NB4 (cell line): ENCODE results near the gene TIMM22.
"Not testable (repeated sequence)": the region's sequence is repeated elsewhere in the genome, so short reads cannot be mapped to it uniquely, and the experiment has no call there.

Experiments
- DNase-seq: peaks from one replicate; pipeline ENCODE4 v3.0.0; 2010; ENCODE audit warnings: low read depth
- H3K4me3 ChIP-seq: one replicate; pipeline ENCODE4 v1.5.1; 2011; ENCODE audit warnings: mild to moderate bottlenecking, low read depth, low read length, moderate library complexity
- CTCF ChIP-seq: IDR thresholded peaks from one replicate; pipeline ENCODE4 v1.5.1; 2012; ENCODE audit warnings: low read depth, low read length
- MAX ChIP-seq: IDR thresholded peaks from 2 replicates; pipeline ENCODE4 v1.6.1; 2011; ENCODE audit warnings: low read depth, low read length
- MYC ChIP-seq: IDR thresholded peaks from 2 replicates; pipeline ENCODE4 v1.6.1; 2011; ENCODE audit warnings: low read depth, low read length
- POLR2A ChIP-seq: IDR thresholded peaks from 2 replicates; pipeline ENCODE4 v1.6.1; 2011; ENCODE audit warnings: mild to moderate bottlenecking; ENCODE audit not compliant: insufficient read length; ENCODE audit errors: extremely low read depth

The TIMM22 gene

GRCh38 chr17:1043601-1044251 is 46.8 kb downstream of the TIMM22 start:
- no peak overlapping the region for H3K4me3 ChIP-seq
- no peak for TF ChIP-seq MYC
- no peak for TF ChIP-seq CTCF
- no peak for TF ChIP-seq POLR2A
- no peak for TF ChIP-seq MAX
- DNase-seq: no peak

GRCh38 chr17:1044387-1045009 is 47.6 kb downstream of the TIMM22 start:
- not testable (repeated sequence) for DNase-seq, H3K4me3 ChIP-seq

GRCh38 chr17:1045456-1045855 is 48.5 kb downstream of the TIMM22 start:
- no peak for DNase-seq
- TF ChIP-seq CTCF (no peak), MYC (no peak), MAX (no peak), POLR2A (no peak)
- H3K4me3 ChIP-seq: no peak overlapping the region

- H3K4me3 ChIP-seq: no peak overlapping the region
- TF ChIP-seq MAX (no peak), POLR2A (no peak), CTCF (no peak), MYC (no peak)
- DNase-seq: no peak
Measured at GRCh38 chr17:1047177-1047878, 50.4 kb downstream of the TIMM22 start.

- TF ChIP-seq CTCF (no peak), MAX (no peak), POLR2A (no peak), MYC (no peak)
- DNase-seq: no peak
- H3K4me3 ChIP-seq: no peak overlapping the region
Measured at GRCh38 chr17:1047879-1048470, 51.0 kb downstream of the TIMM22 start.

- not testable (repeated sequence) for DNase-seq, H3K4me3 ChIP-seq
Measured at GRCh38 chr17:1048516-1049115, 51.7 kb downstream of the TIMM22 start.
